Natural killer cell (primary cell): ENCODE results near the gene PARD3B. TPM values are rescaled to one million over a fixed set of nuclear protein-coding genes. Genes with fewer than 3 reads are reported as not detected.

Experiments used
- ATAC-seq, 3 donors: fragments of 150-1000 bp in 2 of 3; fragments of 200-7000 bp in 1 of 3; cut with Tn5 transposase; 1 replicate in 1 of 3; 2 replicates in 2 of 3; pipeline ENCODE4 v1.10.0; 2021; ENCODE audit warnings: mild to moderate bottlenecking in 2 of 3, moderate library complexity in 2 of 3
- DNase-seq, 2 donors: peaks; one replicate each; pipeline versions ENCODE4 v3.0.0 to v3.0.0-alpha.2; 2013 to 2021; ENCODE audit warnings: mixed read lengths in 1 of 2
- H3K27ac ChIP-seq: one replicate; pipeline ENCODE4 v1.5.1; 2013; ENCODE audit warnings: mild to moderate bottlenecking, low read length
- H3K27me3 ChIP-seq: one replicate; pipeline ENCODE4 v1.6.1; 2013; ENCODE audit warnings: low read length; ENCODE audit not compliant: control insufficient read depth, insufficient read depth
- H3K36me3 ChIP-seq: one replicate; pipeline ENCODE4 v1.6.1; 2013; ENCODE audit warnings: low read length; ENCODE audit not compliant: control insufficient read depth, insufficient read depth
- H3K4me1 ChIP-seq: one replicate; pipeline ENCODE4 v1.6.1; 2013; ENCODE audit warnings: low read length; ENCODE audit not compliant: control insufficient read depth, insufficient read depth
- H3K4me3 ChIP-seq: one replicate; pipeline ENCODE4 v1.5.1; 2013; ENCODE audit warnings: low read length
- H3K9me3 ChIP-seq: one replicate; pipeline ENCODE4 v1.6.1; 2013; ENCODE audit warnings: low read length; ENCODE audit not compliant: control insufficient read depth, insufficient read depth
- H3K27ac Mint-ChIP-seq, 2 donors: one replicate each; pipeline ENCODE4 v1.8.0; 2022; ENCODE audit warnings: mild to moderate bottlenecking in 2 of 2, mixed read lengths in 2 of 2, moderate library complexity in 1 of 2
- H3K27me3 Mint-ChIP-seq, 2 donors: one replicate each; pipeline ENCODE4 v1.8.0; 2022; ENCODE audit warnings: low read depth in 2 of 2, mixed read lengths in 2 of 2
- H3K36me3 Mint-ChIP-seq: one replicate; pipeline ENCODE4 v1.8.0; 2022; ENCODE audit warnings: mixed read lengths
- H3K4me1 Mint-ChIP-seq, 2 donors: one replicate each; pipeline ENCODE4 v1.8.0; 2022; ENCODE audit warnings: mixed read lengths in 2 of 2
- H3K4me3 Mint-ChIP-seq: one replicate; pipeline ENCODE4 v1.8.0; 2022; ENCODE audit warnings: mild to moderate bottlenecking, moderate library complexity, mixed read lengths
- H3K9me3 Mint-ChIP-seq, 2 donors: one replicate each; pipeline ENCODE4 v1.8.0; 2022; ENCODE audit warnings: mixed read lengths in 2 of 2
- WGBS: methylation state at CpG from one replicate; pipeline ENCODE4 v1.1.7; 2013; ENCODE audit warnings: missing lambda C conversion rate; ENCODE audit not compliant: insufficient coverage; 5-methylcytosine and 5-hydroxymethylcytosine counted together
- intact Hi-C: fragments of 100-400 bp; cut with micrococcal nuclease; formaldehyde crosslinking; loops from one replicate; pipeline ENCODE4 v1.14.2; 2022
- total RNA-seq, 4 donors: library from RNA; stranded (reverse); fragments of 120-200 nt in 1 of 4; gene quantifications; one replicate each; pipeline versions ENCODE4 v1.2.3 to v1.2.4, GENCODE V29; 2013 to 2022
- TF ChIP-seq, protein P1 (sequence below): fragments of 200-600 bp; IDR thresholded peaks from one replicate; pipeline ENCODE4 v1.8.0; 2022; ENCODE audit warnings: antibody characterized with exemption

PARD3B gene
- total RNA-seq, 3 donors from 2014 or later (not counting 1 experiment from before 2014, with no cell fraction given): 0.13 to 0.45 TPM; not detected in 1

DNA sequence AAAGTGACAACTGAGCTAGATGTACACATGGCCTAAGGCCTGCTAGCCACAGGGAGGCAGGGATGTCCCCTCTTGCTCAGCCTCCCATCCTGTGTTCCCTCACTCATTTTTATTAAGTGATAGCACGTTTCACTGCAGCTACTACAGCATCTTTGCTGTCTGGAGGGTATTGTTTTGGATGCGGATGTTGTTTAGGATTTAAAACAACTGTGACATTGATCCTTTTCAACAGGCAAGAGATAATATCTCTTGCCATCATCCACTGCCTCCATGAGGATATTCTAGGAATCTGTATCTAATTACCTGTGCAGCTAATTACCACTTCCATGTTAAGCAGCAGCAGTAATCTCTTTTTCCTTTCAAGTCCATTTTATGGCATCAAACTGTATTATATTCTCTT lies 345.4 kb downstream of the PARD3B start:
- no peaks in the 10 kb centered on the region for H3K9me3 ChIP-seq
- H3K27me3 ChIP-seq: no peaks in the 10 kb centered on the region
- no peaks in the 10 kb centered on the region for H3K36me3 Mint-ChIP-seq
- no peaks in the 10 kb centered on the region for H3K9me3 Mint-ChIP-seq
- TF ChIP-seq, protein P1, sequence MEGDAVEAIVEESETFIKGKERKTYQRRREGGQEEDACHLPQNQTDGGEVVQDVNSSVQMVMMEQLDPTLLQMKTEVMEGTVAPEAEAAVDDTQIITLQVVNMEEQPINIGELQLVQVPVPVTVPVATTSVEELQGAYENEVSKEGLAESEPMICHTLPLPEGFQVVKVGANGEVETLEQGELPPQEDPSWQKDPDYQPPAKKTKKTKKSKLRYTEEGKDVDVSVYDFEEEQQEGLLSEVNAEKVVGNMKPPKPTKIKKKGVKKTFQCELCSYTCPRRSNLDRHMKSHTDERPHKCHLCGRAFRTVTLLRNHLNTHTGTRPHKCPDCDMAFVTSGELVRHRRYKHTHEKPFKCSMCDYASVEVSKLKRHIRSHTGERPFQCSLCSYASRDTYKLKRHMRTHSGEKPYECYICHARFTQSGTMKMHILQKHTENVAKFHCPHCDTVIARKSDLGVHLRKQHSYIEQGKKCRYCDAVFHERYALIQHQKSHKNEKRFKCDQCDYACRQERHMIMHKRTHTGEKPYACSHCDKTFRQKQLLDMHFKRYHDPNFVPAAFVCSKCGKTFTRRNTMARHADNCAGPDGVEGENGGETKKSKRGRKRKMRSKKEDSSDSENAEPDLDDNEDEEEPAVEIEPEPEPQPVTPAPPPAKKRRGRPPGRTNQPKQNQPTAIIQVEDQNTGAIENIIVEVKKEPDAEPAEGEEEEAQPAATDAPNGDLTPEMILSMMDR: no peak
- no peak overlapping the region for H3K4me3 Mint-ChIP-seq
- no peak overlapping the region for H3K4me3 ChIP-seq
- no peaks in the 10 kb centered on the region for H3K4me1 Mint-ChIP-seq
- WGBS: 83% methylated on average over 1 of the region's 2 CpGs
- ATAC-seq (no peak), DNase-seq (no peak)
- H3K27ac ChIP-seq: no peak overlapping the region
- H3K27ac Mint-ChIP-seq: no peak overlapping the region
- no peaks in the 10 kb centered on the region for H3K36me3 ChIP-seq
- H3K27me3 Mint-ChIP-seq: no peaks in the 10 kb centered on the region
- H3K4me1 ChIP-seq: no peaks in the 10 kb centered on the region
- intact Hi-C loops: no loop called here

DNA sequence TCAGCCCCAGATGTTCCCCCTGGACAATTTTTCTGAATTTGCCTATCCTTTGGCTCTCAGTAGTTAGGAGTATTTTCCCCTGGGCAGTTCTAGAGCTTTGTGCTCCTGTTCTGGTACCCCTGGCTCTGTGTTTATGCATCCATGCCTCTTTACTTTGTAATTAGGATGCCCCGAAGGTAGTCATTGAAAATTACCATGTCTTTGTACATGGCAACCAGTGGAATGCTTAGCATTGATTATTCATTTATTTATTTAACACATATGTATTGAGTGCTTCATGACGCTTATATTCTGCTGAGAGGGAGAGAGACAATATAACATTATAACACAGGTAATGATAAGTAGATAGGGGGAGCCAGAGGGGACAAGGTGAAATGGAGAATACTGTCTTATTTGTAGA lies 346.5 kb downstream of the PARD3B start:
- DNase-seq (no peak), ATAC-seq (no peak)
- H3K27me3 ChIP-seq: no peaks in the 10 kb centered on the region
- H3K4me3 ChIP-seq: no peak overlapping the region
- Mint-ChIP-seq H3K4me1 (no peaks in the 10 kb centered on the region), H3K27me3 (no peaks in the 10 kb centered on the region), H3K36me3 (no peaks in the 10 kb centered on the region), H3K4me3 (no peak overlapping the region), H3K27ac (no peak overlapping the region), H3K9me3 (no peaks in the 10 kb centered on the region)
- no peaks in the 10 kb centered on the region for H3K36me3 ChIP-seq
- intact Hi-C loops: no loop called here
- no peaks in the 10 kb centered on the region for H3K9me3 ChIP-seq
- H3K27ac ChIP-seq: no peak overlapping the region
- no peaks in the 10 kb centered on the region for H3K4me1 ChIP-seq
- 38% methylated on average over 1 of the region's 2 CpGs for WGBS
- TF ChIP-seq, protein P1: no peak

DNA sequence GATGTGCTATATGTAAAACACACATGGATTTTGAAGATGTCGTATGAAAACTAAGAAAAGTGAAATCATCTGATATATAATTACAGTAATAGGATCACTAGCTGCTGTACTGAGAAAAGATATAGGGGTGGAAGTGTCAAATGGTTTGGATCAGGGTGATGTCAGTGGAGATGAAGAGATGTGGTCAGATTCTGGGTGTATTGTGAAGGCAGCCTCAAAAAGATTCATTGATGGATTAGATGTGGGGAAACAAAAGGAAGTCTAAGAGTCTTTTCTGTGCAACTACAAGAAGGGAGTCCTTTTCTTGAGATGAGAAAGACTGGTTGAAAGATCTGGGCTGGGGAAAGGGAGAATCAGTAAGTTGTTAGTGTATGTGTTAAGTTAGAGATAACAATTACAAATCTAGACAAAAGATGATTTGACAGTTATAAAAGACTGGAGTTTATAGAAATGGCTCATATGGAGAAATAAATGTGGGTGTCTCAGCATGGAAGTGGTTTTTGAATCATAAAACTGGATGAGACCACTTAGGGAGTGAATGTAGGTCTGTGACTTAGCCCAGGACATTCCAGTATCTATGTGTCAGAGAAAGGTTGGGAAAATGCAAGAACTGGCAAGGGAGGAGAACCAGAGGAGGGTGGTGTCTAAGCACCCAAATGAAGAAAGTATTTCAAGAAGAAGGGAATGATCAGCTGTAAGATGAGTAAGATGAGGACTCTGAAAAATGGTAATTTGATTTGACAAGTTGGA lies 347.4 kb downstream of the PARD3B start:
- H3K9me3 Mint-ChIP-seq: no peaks in the 10 kb centered on the region
- no peaks in the 10 kb centered on the region for H3K4me1 Mint-ChIP-seq
- Histone ChIP-seq H3K36me3 (no peaks in the 10 kb centered on the region), H3K4me1 (no peaks in the 10 kb centered on the region), H3K27me3 (no peaks in the 10 kb centered on the region), H3K27ac (no peak overlapping the region), H3K4me3 (no peak overlapping the region), H3K9me3 (no peaks in the 10 kb centered on the region)
- no peak overlapping the region for H3K27ac Mint-ChIP-seq
- peak in 1 of 3 donors; percentile 37 for ATAC-seq
- intact Hi-C loops: no loop called here
- TF ChIP-seq, protein P1: no peak
- WGBS: 63% methylated on average over 1 of the region's 1 CpG
- no peaks in the 10 kb centered on the region for H3K36me3 Mint-ChIP-seq
- H3K4me3 Mint-ChIP-seq: no peak overlapping the region
- no peaks in the 10 kb centered on the region for H3K27me3 Mint-ChIP-seq
- DNase-seq: no peak

DNA sequence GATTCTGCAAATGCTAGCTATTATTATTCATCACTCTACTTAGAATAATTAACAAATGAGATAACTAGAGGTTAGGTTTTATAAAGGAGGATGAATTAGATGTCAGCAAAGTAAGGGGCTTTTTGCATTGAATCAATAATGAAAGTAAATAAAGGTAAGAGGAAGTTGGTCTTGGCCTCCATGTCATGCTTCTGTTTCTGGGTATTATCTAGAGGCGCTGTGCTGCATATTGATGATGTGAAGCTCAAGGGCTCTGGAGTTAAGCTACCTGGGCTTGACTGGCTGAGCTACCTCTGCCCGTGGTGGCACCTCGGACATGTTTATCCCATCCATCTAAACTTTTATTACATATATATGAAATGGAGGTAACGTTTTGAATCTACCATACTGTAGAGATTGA lies 350.9 kb downstream of the PARD3B start:
- H3K27ac Mint-ChIP-seq: no peak overlapping the region
- intact Hi-C loops: no loop called here
- ATAC-seq (no peak), DNase-seq (no peak)
- Histone ChIP-seq H3K4me3 (no peak overlapping the region), H3K27me3 (no peaks in the 10 kb centered on the region), H3K9me3 (peaks cover 3% of the 10 kb centered on the region), H3K27ac (no peak overlapping the region), H3K36me3 (no peaks in the 10 kb centered on the region), H3K4me1 (no peaks in the 10 kb centered on the region)
- peaks cover 0 to 2% of the 10 kb centered on the region in 2 donors for H3K27me3 Mint-ChIP-seq
- H3K4me3 Mint-ChIP-seq: no peak overlapping the region
- WGBS: 83% methylated on average over 1 of the region's 4 CpGs
- TF ChIP-seq, protein P1: no peak
- H3K9me3 Mint-ChIP-seq: peaks cover 7 to 10% of the 10 kb centered on the region in 2 donors
- no peaks in the 10 kb centered on the region for H3K4me1 Mint-ChIP-seq
- peaks cover 5% of the 10 kb centered on the region for H3K36me3 Mint-ChIP-seq
